Stimulated activated CD8-positive, alpha-beta memory T cell treated with anti-CD3 and anti-CD28 coated beads, Interleukin-2, amount 100 ng/mL, for 48 hours (primary cell): ENCODE data around the gene FCN3.
A peak's percentile ranks its signal among the peaks of the same experiment; 100 is the strongest.

Source experiments
- DNase-seq, 2 donors: peaks; one replicate each; pipeline ENCODE4 v3.0.0-alpha.2; 2020; ENCODE audit warnings: low read depth in 2 of 2

FCN3 gene

GRCh38 chr1:27380224-27380623 is 5.6 kb upstream of the FCN3 start:
- no peak for DNase-seq

GRCh38 chr1:27379564-27380122 is 5.0 kb upstream of the FCN3 start:
- no peak for DNase-seq

- no peak for DNase-seq
These were observed 3.3 kb upstream of the FCN3 start for GRCh38 chr1:27377760-27378495.

- DNase-seq: no peak
These were observed 1.6 kb downstream of the FCN3 start for GRCh38 chr1:27372808-27373690.

- no peak for DNase-seq
These were observed 2.4 kb downstream of the FCN3 start for GRCh38 chr1:27372022-27372807.

GRCh38 chr1:27368869-27369582 is 5.6 kb downstream of the FCN3 start:
- no peak for DNase-seq

- no peak for DNase-seq
These were observed 7.4 kb downstream of the FCN3 start for GRCh38 chr1:27367160-27367650.

GRCh38 chr1:27366411-27367159 is 8.0 kb downstream of the FCN3 start, which contains the start of gene MAP3K6:
MAP3K6 (minus strand) TSS chr1:27366961; CDS start chr1:27366597, 364 bp downstream.
- DNase-seq: peak in 1 of 2 donors; percentile 33

- peak; percentile 75 to 82 for DNase-seq
These were observed 8.6 kb downstream of the FCN3 start for GRCh38 chr1:27366113-27366410.

GRCh38 chr1:27365372-27366112 is 9.1 kb downstream of the FCN3 start:
- peak; percentile 68 to 81 for DNase-seq

- DNase-seq: no peak
These were observed 9.8 kb downstream of the FCN3 start for GRCh38 chr1:27364696-27365371.

GRCh38 chr1:27363766-27364695 is 10.6 kb downstream of the FCN3 start:
- no peak for DNase-seq

- no peak for DNase-seq
These were observed 13.1 kb downstream of the FCN3 start for GRCh38 chr1:27361553-27361952.

- no peak for DNase-seq
These were observed 13.6 kb downstream of the FCN3 start for GRCh38 chr1:27361044-27361402.

GRCh38 chr1:27360159-27361043 is 14.2 kb downstream of the FCN3 start:
- no peak for DNase-seq

- DNase-seq: no peak
These were observed 14.8 kb downstream of the FCN3 start for GRCh38 chr1:27359822-27360158.

- DNase-seq: no peak
These were observed 15.7 kb downstream of the FCN3 start for GRCh38 chr1:27358928-27359313.
